Tibial nerve (tissue), 3 donors: Measurements from ENCODE around the gene STK33.

Experiments used
- POLR2A ChIP-seq, 2 donors: fragments of 450-650 bp; IDR thresholded peaks; one replicate each; pipeline ENCODE4 v1.6.1; 2017; ENCODE audit warnings: antibody characterized with exemption in 2 of 2, mild to moderate bottlenecking in 2 of 2, moderate library complexity in 2 of 2
- TF ChIP-seq, protein P1 (sequence below), 5 experiments: fragments of 200-600 bp in 3 of 5; fragments of 450-650 bp in 2 of 5; sonication (generic) in 3 of 5; IDR thresholded peaks; one replicate each; pipeline ENCODE4 v1.5.1; 2016 to 2019; ENCODE audit warnings: antibody characterized with exemption in 5 of 5, mild to moderate bottlenecking in 3 of 5, moderate library complexity in 2 of 5

DNA sequence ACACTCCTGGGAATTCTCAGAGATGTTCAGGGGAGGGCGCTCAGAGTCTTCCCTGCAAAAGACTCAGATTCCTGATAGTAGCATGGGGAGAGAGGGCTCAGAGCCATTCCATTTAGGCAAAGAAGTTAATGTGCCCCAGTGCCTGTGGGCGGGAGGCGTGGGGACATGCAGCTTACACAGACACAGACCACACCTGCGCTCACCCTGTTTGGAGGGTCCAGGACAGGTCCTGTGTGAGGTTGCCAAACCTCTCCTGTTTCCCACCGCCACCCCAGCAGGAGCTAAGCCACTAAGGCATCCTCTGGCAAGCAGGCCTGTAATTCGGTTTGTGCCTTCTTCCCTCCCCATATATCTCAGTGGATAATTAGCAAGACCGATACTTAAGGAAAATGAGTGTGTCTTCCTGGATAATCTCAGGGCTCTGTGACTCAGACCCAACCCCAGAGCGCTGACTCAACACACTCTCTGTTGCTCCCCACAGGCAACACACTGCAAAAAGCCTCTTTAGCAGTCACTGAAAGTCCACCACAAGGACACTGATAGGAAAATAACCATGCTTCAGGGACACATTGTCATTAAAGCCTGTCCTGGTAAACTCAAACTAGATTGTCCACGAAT, 211.5 kb downstream of the STK33 start:
- TF ChIP-seq, protein P1, sequence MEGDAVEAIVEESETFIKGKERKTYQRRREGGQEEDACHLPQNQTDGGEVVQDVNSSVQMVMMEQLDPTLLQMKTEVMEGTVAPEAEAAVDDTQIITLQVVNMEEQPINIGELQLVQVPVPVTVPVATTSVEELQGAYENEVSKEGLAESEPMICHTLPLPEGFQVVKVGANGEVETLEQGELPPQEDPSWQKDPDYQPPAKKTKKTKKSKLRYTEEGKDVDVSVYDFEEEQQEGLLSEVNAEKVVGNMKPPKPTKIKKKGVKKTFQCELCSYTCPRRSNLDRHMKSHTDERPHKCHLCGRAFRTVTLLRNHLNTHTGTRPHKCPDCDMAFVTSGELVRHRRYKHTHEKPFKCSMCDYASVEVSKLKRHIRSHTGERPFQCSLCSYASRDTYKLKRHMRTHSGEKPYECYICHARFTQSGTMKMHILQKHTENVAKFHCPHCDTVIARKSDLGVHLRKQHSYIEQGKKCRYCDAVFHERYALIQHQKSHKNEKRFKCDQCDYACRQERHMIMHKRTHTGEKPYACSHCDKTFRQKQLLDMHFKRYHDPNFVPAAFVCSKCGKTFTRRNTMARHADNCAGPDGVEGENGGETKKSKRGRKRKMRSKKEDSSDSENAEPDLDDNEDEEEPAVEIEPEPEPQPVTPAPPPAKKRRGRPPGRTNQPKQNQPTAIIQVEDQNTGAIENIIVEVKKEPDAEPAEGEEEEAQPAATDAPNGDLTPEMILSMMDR (IDR thresholded peaks at IDR 0.05), result no peak
- no peak for TF ChIP-seq POLR2A (IDR thresholded peaks at IDR 0.05)
